Duodenal mucosa (tissue), 2 donors: ENCODE measurements around the gene CKB.
"Not testable (repeated sequence)": the region's sequence is repeated elsewhere in the genome, so short reads cannot be mapped to it uniquely, and the experiment has no call there.

Experiments used
- H3K27ac ChIP-seq: one replicate; pipeline ENCODE4 v1.7.0; 2013; ENCODE audit warnings: low read depth, low read length
- H3K27me3 ChIP-seq, 2 donors: one replicate each; pipeline ENCODE4 v1.7.0; 2013; ENCODE audit warnings: low read length in 2 of 2, control low read depth in 1 of 2; ENCODE audit not compliant: insufficient read depth in 2 of 2, control insufficient read depth in 1 of 2
- H3K36me3 ChIP-seq, 2 donors: one replicate each; pipeline ENCODE4 v1.7.0; 2013; ENCODE audit warnings: low read length in 2 of 2, control low read depth in 1 of 2; ENCODE audit not compliant: insufficient read depth in 2 of 2, control insufficient read depth in 1 of 2
- H3K4me1 ChIP-seq, 2 donors: one replicate each; pipeline ENCODE4 v1.7.0; 2013; ENCODE audit warnings: low read length in 2 of 2, control low read depth in 1 of 2; ENCODE audit not compliant: insufficient read depth in 2 of 2, control insufficient read depth in 1 of 2
- H3K4me3 ChIP-seq, 2 donors: one replicate each; pipeline ENCODE4 v1.7.0; 2013; ENCODE audit warnings: low read length in 2 of 2, low read depth in 1 of 2
- H3K9ac ChIP-seq, 2 donors: one replicate each; pipeline ENCODE4 v1.7.0; 2013; ENCODE audit warnings: low read length in 2 of 2, low read depth in 1 of 2
- H3K9me3 ChIP-seq, 2 donors: one replicate each; pipeline ENCODE4 v1.7.0; 2013; ENCODE audit warnings: low read length in 2 of 2, control low read depth in 1 of 2; ENCODE audit not compliant: control insufficient read depth in 1 of 2

The CKB gene

DNA sequence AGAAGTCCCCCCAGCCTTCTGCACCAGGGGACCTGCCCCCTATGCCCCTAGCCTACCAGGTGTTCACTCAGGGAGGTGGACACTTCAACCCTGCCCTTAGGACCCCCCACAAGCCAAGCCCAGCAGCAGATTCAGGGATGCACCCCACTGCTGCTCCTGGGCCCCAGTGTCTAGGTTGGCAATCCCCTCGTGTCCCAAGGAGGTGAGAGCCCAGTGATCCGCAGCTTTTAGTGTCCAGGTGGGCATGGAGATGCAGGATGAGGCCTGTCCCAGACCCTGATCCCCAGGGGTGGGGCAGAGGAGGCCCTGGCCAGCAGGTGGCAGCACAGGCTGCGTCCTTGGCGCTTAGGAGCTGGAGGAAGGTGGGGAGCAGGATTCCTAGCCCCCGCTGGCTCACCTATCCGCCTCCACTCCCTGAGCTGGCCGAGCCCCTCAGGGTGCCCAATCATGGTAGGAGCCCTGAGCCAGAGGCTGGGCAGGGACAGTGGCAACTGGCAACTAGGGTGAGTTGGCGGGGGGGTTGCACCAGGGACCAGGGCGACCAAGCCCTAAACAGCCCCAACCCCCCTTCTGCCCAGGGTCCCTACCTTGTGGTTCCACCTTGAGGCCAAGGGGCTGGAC, 4.1 kb downstream of the CKB start:
- no peak overlapping the region for H3K27ac ChIP-seq

DNA sequence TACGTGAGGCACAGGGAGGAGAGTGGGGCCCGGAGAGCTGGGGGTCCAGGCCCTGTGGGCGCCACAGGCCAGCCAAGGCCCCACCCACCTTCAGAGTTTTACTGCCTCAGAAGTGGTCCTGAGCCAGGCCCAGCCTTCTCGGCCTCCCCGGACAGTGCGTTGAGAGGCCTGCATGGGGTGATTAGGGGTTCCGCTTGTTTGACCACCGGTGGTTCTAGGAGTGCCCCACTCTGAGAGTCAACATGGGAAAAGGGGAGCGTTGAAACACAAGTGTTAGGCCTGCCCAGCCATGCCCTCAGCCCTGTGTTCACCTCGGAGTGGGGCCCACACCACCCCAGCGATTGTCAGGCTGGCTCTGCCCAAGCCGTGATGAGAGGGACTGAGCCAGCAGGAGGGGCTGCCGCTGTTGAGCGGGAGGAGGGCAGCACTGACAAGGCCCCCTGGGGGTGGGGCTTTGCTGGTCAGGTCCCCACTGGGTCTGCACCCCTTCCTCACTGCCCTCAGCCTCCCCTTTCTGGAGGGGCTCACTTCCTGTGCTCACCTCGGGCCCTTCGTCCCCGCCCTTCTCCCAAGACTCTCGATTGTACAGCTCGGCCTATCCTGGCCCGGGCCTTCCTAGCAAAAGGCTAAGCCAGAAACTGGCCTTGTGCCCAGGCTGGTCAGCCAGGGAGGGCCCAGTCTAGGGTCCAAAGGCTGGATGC, 4.8 kb downstream of the CKB start:
- Histone ChIP-seq H3K36me3 (peaks cover 0 to 3% of the 10 kb centered on the region in 2 donors), H3K4me1 (peaks cover 18 to 42% of the 10 kb centered on the region in 2 donors), H3K4me3 (no peak overlapping the region), H3K27ac (peak overlapping the region; percentile 42), H3K27me3 (no peaks in the 10 kb centered on the region), H3K9me3 (no peaks in the 10 kb centered on the region), H3K9ac (no peak overlapping the region)

More for the DNA sequence above, 4.1 kb downstream of the CKB start:
- H3K36me3 ChIP-seq: peaks cover 0 to 3% of the 10 kb centered on the region in 2 donors
- H3K9ac ChIP-seq: no peak overlapping the region
- H3K27me3 ChIP-seq: no peaks in the 10 kb centered on the region
- H3K4me1 ChIP-seq: peaks cover 12 to 35% of the 10 kb centered on the region in 2 donors
- no peaks in the 10 kb centered on the region for H3K9me3 ChIP-seq
- no peak overlapping the region for H3K4me3 ChIP-seq

GRCh38 chr14:103517174-103517566, 5.5 kb downstream of the CKB start:
- Histone ChIP-seq H3K4me3 (no peak overlapping the region), H3K4me1 (peaks cover 24 to 48% of the 10 kb centered on the region in 2 donors), H3K27me3 (no peaks in the 10 kb centered on the region), H3K36me3 (peaks cover 0 to 3% of the 10 kb centered on the region in 2 donors), H3K9ac (no peak overlapping the region), H3K9me3 (no peaks in the 10 kb centered on the region), H3K27ac (no peak overlapping the region)

GRCh38 chr14:103516426-103517173, 6.0 kb downstream of the CKB start:
- Histone ChIP-seq H3K4me3 (no peak overlapping the region), H3K9ac (no peak overlapping the region), H3K36me3 (peaks cover 0 to 3% of the 10 kb centered on the region in 2 donors), H3K27ac (no peak overlapping the region), H3K9me3 (no peaks in the 10 kb centered on the region), H3K27me3 (no peaks in the 10 kb centered on the region), H3K4me1 (peaks cover 25 to 48% of the 10 kb centered on the region in 2 donors)

DNA sequence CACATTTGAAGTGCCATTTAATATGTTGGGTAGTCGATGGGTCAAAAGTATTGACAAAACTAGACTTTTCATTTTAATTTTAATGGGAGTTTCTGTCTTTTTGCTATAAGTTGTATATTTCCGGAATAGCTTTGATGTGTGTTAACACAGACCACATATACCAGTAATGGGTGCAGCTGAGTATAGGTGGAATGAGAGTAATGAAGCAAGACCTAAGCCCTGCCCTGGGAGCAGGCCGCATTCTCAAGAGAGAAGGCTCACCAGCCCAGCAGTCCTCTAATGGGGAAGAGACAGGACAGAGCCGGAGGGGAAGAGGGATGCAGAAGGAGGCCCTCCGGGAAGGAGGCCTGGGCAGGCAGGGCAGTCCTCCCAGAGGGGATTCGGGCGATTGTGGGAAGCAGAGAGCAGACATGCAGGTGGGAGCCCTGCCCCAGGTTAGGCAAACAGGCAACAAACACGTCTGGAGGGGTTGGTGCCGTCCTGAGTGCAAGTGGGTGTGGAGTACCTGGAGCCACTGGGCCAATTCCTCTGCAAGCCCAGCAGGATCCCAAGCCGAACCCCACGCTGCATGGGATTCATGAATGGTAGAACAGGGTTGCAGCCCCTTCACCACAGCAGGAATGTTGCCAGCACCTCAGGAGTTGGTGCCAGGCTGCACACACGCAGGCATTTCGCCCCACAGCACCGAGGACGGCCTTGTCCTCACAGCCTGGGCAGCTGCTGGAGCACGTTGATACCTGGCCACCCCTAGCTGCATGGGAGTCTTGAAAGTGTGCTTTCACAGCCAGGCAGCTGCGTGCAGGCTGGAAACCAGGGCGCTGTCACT, 7.8 kb downstream of the CKB start:
- Histone ChIP-seq H3K27ac (no peak overlapping the region), H3K4me1 (peaks cover 25 to 34% of the 10 kb centered on the region in 2 donors), H3K36me3 (peaks cover 11 to 19% of the 10 kb centered on the region in 2 donors), H3K9me3 (no peaks in the 10 kb centered on the region), H3K4me3 (no peak overlapping the region), H3K9ac (no peak overlapping the region), H3K27me3 (no peaks in the 10 kb centered on the region)

DNA sequence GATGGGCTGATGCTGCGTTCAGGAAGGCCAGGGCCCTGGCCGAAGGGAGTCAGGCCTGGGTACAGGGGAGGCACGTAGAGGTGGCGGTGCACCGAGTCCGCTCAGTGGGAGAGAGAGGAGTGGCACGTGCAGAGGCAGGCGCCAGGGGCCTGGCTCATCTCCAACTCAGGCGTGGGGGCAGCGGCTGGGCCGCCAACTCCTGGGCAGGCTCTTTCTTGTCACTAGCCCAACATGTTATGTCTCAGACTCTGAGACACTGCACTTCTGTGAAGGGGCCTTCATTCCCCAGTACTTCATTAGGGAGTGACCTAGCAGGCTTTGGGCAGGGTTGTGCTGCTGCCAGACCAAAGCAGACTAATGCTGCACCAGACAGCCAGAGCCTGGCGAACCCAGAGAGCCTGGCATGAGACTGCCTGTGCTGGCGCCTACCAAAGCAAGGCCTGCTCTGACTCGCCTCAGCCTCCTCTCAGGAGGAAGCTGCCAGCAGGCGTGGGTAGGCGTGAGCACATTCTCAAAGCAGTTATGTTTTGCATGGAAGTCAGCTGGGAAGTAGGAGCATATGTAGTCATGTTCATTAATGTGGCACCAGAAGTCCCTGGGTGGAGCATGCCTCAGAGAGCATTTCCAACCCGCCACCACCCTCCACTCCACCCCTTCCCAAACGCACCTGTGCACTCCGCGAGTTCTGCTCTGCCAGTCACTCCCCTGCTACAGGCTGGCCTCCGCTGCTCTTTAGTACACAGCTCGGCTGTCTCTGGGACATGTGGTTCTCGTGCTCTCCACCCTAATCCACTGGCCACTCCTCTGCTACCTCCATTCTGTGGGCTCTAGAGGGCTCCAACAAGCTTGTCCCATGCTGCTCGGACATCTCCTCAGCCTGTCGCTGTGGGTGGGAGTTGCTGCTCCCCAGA, 9.7 kb downstream of the CKB start:
- no peaks in the 10 kb centered on the region for H3K27me3 ChIP-seq
- no peaks in the 10 kb centered on the region for H3K9me3 ChIP-seq

GRCh38 chr14:103512180-103512579, 10.4 kb downstream of the CKB start:
- H3K4me3 ChIP-seq, H3K9me3 ChIP-seq, H3K9ac ChIP-seq, H3K27me3 ChIP-seq: not testable (repeated sequence)
- H3K4me1 ChIP-seq: peaks cover 14 to 15% of the 10 kb centered on the region in 2 donors
- H3K27ac ChIP-seq: peak overlapping the region; percentile 58
- peaks cover 14 to 28% of the 10 kb centered on the region in 2 donors for H3K36me3 ChIP-seq

More for the DNA sequence above, 9.7 kb downstream of the CKB start:
- Histone ChIP-seq H3K9ac (peak overlapping the region in 1 of 2 donors; percentile 10), H3K27ac (peak overlapping the region; percentile 58), H3K4me1 (peaks cover 15 to 16% of the 10 kb centered on the region in 2 donors), H3K4me3 (no peak overlapping the region), H3K36me3 (peaks cover 14 to 23% of the 10 kb centered on the region in 2 donors)

- H3K9me3 ChIP-seq: no peaks in the 10 kb centered on the region
- H3K27me3 ChIP-seq: no peaks in the 10 kb centered on the region
- H3K4me1 ChIP-seq: peaks cover 14 to 15% of the 10 kb centered on the region in 2 donors
- H3K4me3 ChIP-seq: no peak overlapping the region
- H3K36me3 ChIP-seq: peaks cover 16 to 30% of the 10 kb centered on the region in 2 donors
- H3K27ac ChIP-seq: no peak overlapping the region
- no peak overlapping the region for H3K9ac ChIP-seq
Measured at GRCh38 chr14:103510724-103511693, 11.6 kb downstream of the CKB start.
